ENCODE data around the gene RHBDF1. TPM values are rescaled to one million over a fixed set of nuclear protein-coding genes. Genes with fewer than 3 reads are reported as not detected.

RHBDF1 gene
- total and polyA plus RNA-seq, 9 of the 15 experiments (the other 6 are each of a cell fraction or from before 2014, with no cell fraction given): 1.0 to 8.2 (median 4.2) TPM

DNA sequence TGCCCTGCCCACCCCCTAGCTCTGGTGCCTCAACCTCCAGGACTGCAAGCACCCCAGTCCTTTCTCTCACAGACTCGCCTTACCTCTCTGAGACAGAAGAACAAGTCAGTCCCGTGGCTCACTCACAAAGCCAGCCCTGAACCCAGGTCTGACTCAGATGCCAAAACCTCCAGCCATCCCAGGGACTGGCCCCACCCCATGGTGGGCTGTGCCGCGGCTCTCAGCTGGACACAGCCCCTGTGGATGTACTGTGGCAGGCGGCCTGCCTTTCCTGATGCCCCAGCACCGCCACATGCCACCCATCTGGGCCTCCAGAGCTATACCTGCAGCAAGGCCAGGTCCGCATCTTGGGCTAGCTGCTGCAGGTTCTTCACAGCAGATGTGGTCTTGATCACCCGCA is 25.4 kb upstream of the RHBDF1 start:
- 95% methylated on average over 8 of the region's 8 CpGs for whole genome bisulfite sequencing (ENCODE audit: insufficient coverage, low coverage, missing lambda C conversion rate)
- Histone ChIP-seq H3K4me1 (replicated peaks in 1 of 2; ENCODE audit: control insufficient read depth in 2 of 2, insufficient read depth in 2 of 2, low read length in 2 of 2) (peaks cover 8 to 52% of the 10 kb centered on the region in 2 experiments; a peak in 4 of 5 replicates), H3K4me2 (ENCODE audit: insufficient read depth, low read length) (no peak overlapping the region), H3K36me3 (ENCODE audit: control insufficient read depth, insufficient read depth, low read length) (peaks cover 38% of the 10 kb centered on the region; the same call in 2 of the 3 replicates), H4K20me1 (replicated peaks; ENCODE audit: control insufficient read depth, insufficient read depth, low read length) (no peaks in the 10 kb centered on the region), H2AFZ (ENCODE audit: low read depth, low read length) (no peak overlapping the region), H3K9me1 (ENCODE audit: control insufficient read depth, insufficient read depth, low read length) (no peaks in the 10 kb centered on the region), H3K9me3 (replicated peaks; ENCODE audit: control insufficient read depth, insufficient read depth, low read depth, low read length) (no peaks in the 10 kb centered on the region), H3K9ac (ENCODE audit: insufficient read depth in 1 of 2, low read depth in 2 of 2, low read length in 2 of 2) (no peak overlapping the region; a peak in 2 of 4 replicates), H3K27me3 (ENCODE audit: control insufficient read depth in 2 of 2, insufficient read depth in 2 of 2, low read length in 2 of 2) (no peaks in the 10 kb centered on the region), H3K27ac (ENCODE audit: extremely low read depth, low read depth, low read length) (no peak overlapping the region), H3K4me3 (no peak overlapping the region), H3K79me2 (ENCODE audit: control insufficient read depth, insufficient read depth, low read length) (no peaks in the 10 kb centered on the region)
- FAIRE-seq (no peak), ATAC-seq (no peak), DNase-seq (ENCODE audit: extremely low read depth in 1 of 4, low spot score in 3 of 4) (no peak)
- in situ Hi-C loops (cut with MboI) (no loop called here), intact Hi-C loops (cut with micrococcal nuclease) (loop anchor here (1.0 kb wide), 1 partner anchor 33 kb away; no protein-coding TSS in a partner anchor)
- POLR2A ChIA-PET: interaction anchor here (1.9 to 2.4 kb wide), 4 partner anchors 9 to 80 kb away, joined by 7 to 12 read pairs (median 10); no protein-coding TSS in a partner anchor
- CTCF ChIA-PET (ENCODE audit: low intra/inter-chr PET ratio): interaction anchor here (2.3 to 5.2 kb wide), 2 partner anchors 31 to 83 kb away, joined by 27 to 125 read pairs; partner anchors contain the start of gene HBQ1
- TF ChIP-seq, protein P1, sequence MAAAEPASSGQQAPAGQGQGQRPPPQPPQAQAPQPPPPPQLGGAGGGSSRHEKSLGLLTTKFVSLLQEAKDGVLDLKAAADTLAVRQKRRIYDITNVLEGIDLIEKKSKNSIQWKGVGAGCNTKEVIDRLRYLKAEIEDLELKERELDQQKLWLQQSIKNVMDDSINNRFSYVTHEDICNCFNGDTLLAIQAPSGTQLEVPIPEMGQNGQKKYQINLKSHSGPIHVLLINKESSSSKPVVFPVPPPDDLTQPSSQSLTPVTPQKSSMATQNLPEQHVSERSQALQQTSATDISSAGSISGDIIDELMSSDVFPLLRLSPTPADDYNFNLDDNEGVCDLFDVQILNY (CRISPR knock-in tag; IDR thresholded peaks at IDR 0.05): no peak
- TF ChIP-seq MAFG (tag; conservative IDR thresholded peaks at IDR 0.05) (no peak), SIN3A (IDR thresholded peaks at IDR 0.05; ENCODE audit: borderline replicate concordance in 2 of 2, control insufficient read depth in 1 of 2, low read depth in 2 of 2, low read length in 2 of 2) (no peak), ZSCAN29 (IDR thresholded peaks at IDR 0.05) (no peak), EHMT2 (IDR thresholded peaks at IDR 0.05) (no peak)
- BruUV-seq (replicated peaks): no TSS peak
